ENCODE results near the gene FIZ1.
A peak's percentile ranks its signal among the peaks of the same experiment; 100 is the strongest.
"Not testable (repeated sequence)": the region's sequence is repeated elsewhere in the genome, so short reads cannot be mapped to it uniquely, and the experiment has no call there.

Gene FIZ1

DNA sequence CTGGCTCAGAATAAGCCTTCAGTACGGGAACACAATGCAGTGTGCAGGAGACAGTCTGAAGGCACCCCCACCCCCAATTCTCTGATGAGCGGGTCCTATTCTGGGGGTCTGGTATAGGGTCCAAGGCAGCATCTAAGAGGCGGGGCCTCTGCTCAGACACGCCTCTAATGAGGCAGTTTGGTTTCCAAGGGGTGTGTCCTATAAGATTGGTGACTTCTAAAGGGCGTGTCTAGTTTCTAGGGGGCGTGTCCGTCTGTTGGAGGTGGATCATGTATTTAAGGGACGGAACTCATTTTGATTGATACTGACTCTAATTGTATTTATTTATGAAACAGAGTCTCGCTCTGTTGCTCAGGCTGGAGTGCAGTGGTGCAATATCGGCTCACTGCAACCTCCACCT is 8.7 kb downstream of the FIZ1 start:
- TF ChIP-seq, protein P1, sequence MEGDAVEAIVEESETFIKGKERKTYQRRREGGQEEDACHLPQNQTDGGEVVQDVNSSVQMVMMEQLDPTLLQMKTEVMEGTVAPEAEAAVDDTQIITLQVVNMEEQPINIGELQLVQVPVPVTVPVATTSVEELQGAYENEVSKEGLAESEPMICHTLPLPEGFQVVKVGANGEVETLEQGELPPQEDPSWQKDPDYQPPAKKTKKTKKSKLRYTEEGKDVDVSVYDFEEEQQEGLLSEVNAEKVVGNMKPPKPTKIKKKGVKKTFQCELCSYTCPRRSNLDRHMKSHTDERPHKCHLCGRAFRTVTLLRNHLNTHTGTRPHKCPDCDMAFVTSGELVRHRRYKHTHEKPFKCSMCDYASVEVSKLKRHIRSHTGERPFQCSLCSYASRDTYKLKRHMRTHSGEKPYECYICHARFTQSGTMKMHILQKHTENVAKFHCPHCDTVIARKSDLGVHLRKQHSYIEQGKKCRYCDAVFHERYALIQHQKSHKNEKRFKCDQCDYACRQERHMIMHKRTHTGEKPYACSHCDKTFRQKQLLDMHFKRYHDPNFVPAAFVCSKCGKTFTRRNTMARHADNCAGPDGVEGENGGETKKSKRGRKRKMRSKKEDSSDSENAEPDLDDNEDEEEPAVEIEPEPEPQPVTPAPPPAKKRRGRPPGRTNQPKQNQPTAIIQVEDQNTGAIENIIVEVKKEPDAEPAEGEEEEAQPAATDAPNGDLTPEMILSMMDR (IDR thresholded peaks at IDR 0.05; ENCODE audit: insufficient read depth, missing control alignments) = no peak
- DNase-seq (ENCODE audit: insufficient read length, low spot score) (no peak), FAIRE-seq (no peak)

DNA sequence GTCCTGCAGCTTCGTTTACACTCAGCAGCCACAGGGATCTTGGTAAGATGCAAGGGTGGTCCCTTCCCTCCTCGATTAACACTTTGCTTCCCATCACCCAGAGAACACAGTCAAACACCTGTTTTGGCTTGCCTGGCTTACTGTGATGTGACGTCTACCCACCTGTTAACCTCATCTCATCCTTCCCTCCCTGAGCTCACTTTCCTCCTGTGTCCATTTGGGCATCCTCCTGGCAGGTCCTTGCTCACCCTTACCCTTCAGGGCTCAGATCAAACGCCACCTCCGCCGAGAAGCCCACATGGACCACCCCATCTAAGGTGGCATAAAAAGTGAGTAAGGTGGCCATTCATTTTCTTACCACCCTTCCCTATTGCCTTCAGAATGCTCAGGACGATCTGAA is 9.2 kb downstream of the FIZ1 start:
- DNase-seq (ENCODE audit: insufficient read length, low spot score) (no peak), FAIRE-seq (no peak)
- TF ChIP-seq, protein P1 (IDR thresholded peaks at IDR 0.05; ENCODE audit: insufficient read depth, missing control alignments) = no peak

DNA sequence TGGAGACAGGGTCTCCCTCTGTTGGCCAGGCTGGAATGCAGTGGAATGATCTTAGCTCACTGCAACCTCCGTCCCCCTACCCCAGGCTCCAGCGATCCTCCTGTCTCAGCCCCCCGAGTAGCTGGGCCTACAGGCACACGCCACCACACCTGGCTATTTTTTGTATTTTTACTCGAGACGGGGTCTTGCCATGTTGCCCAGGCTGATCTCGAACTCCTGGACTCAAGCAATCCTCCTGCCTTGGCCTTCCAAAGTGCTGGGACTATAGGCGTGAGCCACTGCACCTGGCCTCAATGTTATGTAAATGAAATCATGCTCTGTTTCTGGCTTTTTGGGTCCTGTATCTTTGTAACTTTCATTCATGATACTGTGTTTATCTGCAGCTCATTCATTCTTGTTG is 10.6 kb downstream of the FIZ1 start:
- FAIRE-seq = no peak
- no peak for DNase-seq (ENCODE audit: insufficient read length, low spot score)
- TF ChIP-seq, protein P1 (IDR thresholded peaks at IDR 0.05; ENCODE audit: insufficient read depth, missing control alignments) = no peak

DNA sequence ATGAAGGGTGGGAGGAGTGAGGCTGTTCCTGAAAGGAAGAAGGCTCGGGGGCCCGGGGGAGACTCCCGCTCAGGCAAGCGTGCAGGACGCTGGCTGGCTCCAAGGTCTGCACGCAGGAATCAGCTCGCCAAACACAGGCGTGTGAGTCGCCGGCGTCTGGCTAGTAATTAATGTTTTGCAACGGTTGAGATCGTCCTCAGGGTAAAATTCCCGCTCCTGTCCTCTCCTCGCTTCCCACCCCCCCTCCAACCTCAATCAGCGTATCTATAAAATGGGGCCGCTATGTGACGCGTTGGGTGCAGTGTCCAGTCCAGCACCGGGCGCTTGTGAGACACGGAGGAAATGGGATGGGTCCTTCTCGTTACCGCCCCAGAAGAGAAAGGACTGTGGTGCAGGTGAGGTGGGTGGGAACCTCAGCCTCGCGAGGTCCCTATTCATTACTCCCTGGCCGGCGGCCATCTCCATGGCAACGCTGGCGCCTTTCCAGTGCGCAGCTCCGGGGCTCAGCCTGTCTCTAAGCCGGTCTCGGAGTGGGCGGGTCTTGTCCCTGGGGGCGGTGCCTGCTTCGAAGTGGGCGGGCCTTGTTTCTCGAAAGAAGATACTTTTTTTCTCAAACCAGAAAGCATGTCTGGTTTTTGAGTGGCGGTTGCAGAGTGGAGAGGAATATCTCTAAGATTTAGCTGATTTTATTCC is 12.2 kb downstream of the FIZ1 start:
- no peak for FAIRE-seq
- TF ChIP-seq, protein P1 (IDR thresholded peaks at IDR 0.05; ENCODE audit: insufficient read depth, missing control alignments) = no peak
- peak; percentile 81 for DNase-seq (ENCODE audit: insufficient read length, low spot score)

DNA sequence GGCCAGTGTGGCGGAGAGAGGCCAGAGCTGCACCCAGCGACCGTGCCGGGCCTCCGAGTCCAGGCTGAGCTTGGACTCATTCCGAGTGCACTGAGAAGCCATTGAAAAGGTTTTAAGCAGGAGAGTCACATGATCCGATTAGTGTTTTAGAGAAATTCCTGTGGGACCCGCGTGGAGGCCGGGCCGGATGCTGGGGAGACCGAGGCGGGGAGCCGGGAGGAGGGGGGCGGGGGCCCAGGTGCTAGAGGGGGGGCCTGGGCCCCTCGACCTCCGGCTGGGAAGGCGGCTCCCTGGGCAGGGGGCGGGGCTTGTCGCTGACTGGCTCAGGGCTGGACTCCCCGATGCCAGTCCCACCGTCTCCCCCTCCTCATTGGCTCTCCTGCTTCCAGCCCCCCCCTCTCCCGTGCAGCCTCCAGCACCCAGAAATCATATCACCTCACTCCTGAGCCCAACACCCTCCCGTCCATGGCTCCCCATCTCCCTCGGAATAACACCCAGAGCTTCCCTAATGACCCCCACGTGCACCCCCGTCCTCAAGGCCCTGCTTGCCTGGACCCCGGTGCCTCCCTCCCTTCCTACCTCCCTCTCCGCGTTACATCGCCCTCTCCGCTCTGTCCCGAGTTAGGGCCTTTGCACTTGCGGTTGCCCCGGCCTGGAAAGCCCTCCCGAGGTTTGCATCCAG is 13.5 kb downstream of the FIZ1 start:
- TF ChIP-seq, protein P1 (IDR thresholded peaks at IDR 0.05; ENCODE audit: insufficient read depth, missing control alignments) = no peak
- peak; percentile 70 for DNase-seq (ENCODE audit: insufficient read length, low spot score)
- no peak for FAIRE-seq

DNA sequence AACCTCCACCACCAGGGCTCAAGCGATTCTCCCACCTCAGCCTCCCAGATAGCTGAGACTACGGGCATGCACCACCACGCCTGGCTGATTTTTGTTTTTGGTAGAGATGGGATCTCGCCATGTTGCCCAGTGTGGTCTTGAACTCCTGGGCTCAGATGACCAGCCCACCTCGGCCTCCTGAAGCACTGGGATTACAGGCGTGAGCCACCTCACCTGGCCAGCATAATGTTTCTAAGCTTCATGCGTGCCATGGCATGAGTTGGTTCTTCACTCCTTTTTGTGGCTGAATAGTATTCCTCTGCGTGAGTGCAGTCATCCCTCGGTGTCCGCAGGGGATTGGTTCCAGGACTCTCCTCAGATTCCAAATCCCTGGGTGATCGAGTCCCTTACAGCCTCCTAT is 14.4 kb downstream of the FIZ1 start:
- TF ChIP-seq, protein P1 (IDR thresholded peaks at IDR 0.05; ENCODE audit: insufficient read depth, missing control alignments) = no peak
- FAIRE-seq (no peak), DNase-seq (ENCODE audit: insufficient read length, low spot score) (no peak)

DNA sequence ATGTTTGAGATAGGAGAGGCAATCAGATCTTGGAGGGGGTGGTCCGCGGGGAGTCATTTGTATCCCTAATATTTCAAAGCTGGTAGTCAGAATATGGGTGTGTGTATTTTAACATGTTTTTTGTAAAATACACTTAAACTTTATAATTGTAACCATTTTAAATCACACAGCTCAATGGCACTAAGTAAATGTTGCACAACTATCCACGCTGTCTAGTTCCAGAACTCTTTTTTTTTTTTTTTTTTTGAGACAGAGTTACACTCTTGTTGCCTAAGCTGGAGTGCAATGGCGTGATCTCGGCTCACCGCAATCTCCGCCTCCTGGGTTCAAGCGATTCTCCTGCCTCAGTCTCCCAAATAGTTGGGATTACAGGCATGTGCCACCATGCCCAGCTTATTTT is 15.4 kb downstream of the FIZ1 start:
- not testable (repeated sequence) for DNase-seq (ENCODE audit: insufficient read length, low spot score); FAIRE-seq

DNA sequence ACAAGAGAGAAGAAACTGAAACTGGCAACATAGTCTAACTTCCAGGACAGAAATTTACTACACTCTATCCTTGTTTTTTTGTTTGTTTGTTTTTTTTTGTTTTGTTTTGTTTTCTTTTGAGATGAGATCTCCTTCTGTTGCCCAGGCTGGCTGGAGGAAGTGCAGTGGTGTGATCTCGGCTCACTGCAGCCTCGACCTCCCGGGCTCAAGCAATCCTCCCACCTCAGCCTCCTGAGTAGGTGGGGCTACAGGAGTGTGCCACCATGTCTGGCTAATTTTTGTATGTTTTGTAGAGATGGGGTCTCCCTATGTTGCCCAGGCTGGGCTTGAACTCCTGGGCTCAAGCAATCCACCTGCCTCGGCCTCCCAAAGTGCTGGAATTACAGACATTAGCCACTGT is 17.0 kb downstream of the FIZ1 start:
- DNase-seq (ENCODE audit: insufficient read length, low spot score); FAIRE-seq: not testable (repeated sequence)
